BLaER1 (cell line): Measurements from ENCODE around the gene MAG.

Experiments
- H3K27ac ChIP-seq: shearing (Covaris generic); formaldehyde crosslinking; 2 replicates; pipeline ENCODE4 v1.8.1; 2022
- H3K27me3 ChIP-seq: shearing (Covaris generic); formaldehyde crosslinking; 2 replicates; pipeline ENCODE4 v1.8.1; 2022
- H3K36me3 ChIP-seq: shearing (Covaris generic); formaldehyde crosslinking; 2 replicates; pipeline ENCODE4 v1.8.1; 2022
- H3K4me1 ChIP-seq: shearing (Covaris generic); formaldehyde crosslinking; 2 replicates; pipeline ENCODE4 v1.8.1; 2022
- H3K4me2 ChIP-seq: shearing (Covaris generic); formaldehyde crosslinking; 2 replicates; pipeline ENCODE4 v1.8.1; 2022
- H3K4me3 ChIP-seq: shearing (Covaris generic); formaldehyde crosslinking; 2 replicates; pipeline ENCODE4 v1.8.1; 2022
- H3K9ac ChIP-seq: shearing (Covaris generic); formaldehyde crosslinking; 2 replicates; pipeline ENCODE4 v1.8.1; 2022
- H3K9me3 ChIP-seq: shearing (Covaris generic); formaldehyde crosslinking; 2 replicates; pipeline ENCODE4 v1.8.1; 2022
- H4K20me1 ChIP-seq: shearing (Covaris generic); formaldehyde crosslinking; 2 replicates; pipeline ENCODE4 v1.8.1; 2022
- Cebpa-rat ChIP-seq: shearing (Covaris generic); IDR thresholded peaks from 2 replicates; pipeline ENCODE4 v1.8.1; 2022

The MAG gene

DNA sequence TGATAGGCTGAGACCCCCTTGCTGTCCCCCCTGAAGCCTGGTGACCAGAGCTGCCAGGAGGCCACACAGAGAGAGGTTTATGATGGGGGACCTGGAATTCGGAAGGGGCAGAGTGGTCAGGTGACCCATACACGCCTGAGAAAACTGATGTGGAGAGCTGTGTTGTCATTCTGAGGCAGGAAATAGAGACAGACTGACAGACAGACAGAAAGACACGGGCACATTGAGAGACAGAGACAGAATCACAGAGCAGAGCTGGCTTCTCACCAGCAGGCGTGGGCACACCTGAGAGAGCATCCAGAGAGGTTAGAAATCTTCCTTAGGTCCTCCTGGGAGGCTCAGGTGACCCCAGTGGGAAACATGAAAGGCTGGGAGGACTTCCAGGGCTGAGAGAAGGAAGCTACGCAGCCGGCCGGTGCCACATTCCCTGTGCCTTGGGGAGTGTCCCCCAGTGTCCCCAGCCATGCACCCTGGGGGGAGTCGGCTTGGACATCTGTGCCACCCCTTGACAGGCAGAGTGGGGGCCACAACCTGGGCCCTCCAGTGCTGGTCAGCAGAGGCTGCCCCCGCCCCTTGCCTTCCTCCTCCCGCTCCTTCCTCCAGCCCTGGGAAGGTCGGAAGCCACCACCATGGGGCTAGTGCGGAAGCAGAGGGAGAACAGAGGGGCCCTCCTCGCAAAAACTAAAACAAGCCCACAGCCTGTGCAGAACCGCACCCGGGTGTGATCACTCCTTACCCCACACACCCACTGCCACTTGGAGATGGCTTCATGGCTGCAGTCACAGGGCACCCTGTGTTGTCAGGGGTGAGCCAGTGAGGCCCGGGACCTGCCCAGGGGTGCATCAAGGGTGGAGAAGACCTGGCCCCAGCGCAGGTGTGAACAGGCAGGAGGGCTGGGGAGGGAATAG, 57.9 kb downstream of the MAG start:
- Histone ChIP-seq H3K27ac (peak overlapping the region; percentile 88), H3K4me2 (peak overlapping the region; percentile 93), H3K4me1 (peaks cover 90% of the 10 kb centered on the region), H4K20me1 (peaks cover 7% of the 10 kb centered on the region; the same call in 1 of the 2 replicates), H3K36me3 (peaks cover 24% of the 10 kb centered on the region), H3K9ac (peak overlapping the region; percentile 76), H3K27me3 (no peaks in the 10 kb centered on the region), H3K4me3 (no peak overlapping the region; the same call in none of the 2 replicates), H3K9me3 (no peaks in the 10 kb centered on the region)
- no peak for TF ChIP-seq Cebpa-rat

DNA sequence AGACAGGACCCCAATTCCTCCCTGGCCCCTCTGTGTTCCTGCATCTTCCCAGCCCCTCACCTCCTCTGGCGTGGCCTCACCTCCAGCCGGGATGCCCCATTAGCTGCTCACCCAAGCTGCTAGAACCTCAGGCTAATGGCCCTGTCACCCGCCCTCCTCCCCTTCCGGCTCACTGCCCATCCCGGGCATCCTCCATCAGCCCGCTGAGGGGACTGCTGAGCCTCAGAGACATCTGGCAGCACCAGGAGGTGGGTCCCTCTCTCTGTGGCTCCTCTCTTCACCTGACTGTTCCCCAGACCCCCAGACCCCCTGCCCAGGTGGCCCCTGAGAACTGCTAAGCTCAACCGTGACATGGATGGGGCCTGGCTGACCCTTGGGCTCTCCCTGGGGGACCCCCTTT, 58.6 kb downstream of the MAG start:
- peak overlapping the region; percentile 88 for H3K27ac ChIP-seq
- TF ChIP-seq Cebpa-rat = no peak
- peaks cover 6% of the 10 kb centered on the region; the same call in 1 of the 2 replicates for H4K20me1 ChIP-seq
- no peaks in the 10 kb centered on the region for H3K9me3 ChIP-seq
- H3K4me1 ChIP-seq = peaks cover 90% of the 10 kb centered on the region
- H3K27me3 ChIP-seq = no peaks in the 10 kb centered on the region
- peak overlapping the region; percentile 76 for H3K9ac ChIP-seq
- H3K36me3 ChIP-seq = peaks cover 17% of the 10 kb centered on the region
- peak overlapping the region; percentile 60 for H3K4me3 ChIP-seq
- H3K4me2 ChIP-seq = peak overlapping the region; percentile 93

DNA sequence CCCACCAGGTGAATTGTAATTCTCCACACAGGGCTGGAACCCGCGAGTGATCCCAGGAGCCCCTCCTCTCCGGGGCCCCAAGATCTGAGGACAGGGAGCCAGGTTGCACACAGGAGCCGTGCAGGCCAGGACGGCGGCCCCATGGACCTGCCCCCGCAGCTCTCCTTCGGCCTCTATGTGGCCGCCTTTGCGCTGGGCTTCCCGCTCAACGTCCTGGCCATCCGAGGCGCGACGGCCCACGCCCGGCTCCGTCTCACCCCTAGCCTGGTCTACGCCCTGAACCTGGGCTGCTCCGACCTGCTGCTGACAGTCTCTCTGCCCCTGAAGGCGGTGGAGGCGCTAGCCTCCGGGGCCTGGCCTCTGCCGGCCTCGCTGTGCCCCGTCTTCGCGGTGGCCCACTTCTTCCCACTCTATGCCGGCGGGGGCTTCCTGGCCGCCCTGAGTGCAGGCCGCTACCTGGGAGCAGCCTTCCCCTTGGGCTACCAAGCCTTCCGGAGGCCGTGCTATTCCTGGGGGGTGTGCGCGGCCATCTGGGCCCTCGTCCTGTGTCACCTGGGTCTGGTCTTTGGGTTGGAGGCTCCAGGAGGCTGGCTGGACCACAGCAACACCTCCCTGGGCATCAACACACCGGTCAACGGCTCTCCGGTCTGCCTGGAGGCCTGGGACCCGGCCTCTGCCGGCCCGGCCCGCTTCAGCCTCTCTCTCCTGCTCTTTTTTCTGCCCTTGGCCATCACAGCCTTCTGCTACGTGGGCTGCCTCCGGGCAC, 59.6 kb downstream of the MAG start:
- Histone ChIP-seq H3K9ac (peak overlapping the region; percentile 76), H3K27ac (peak overlapping the region; percentile 88), H3K4me2 (peak overlapping the region; percentile 93), H3K36me3 (peaks cover 8% of the 10 kb centered on the region; the same call in 1 of the 2 replicates), H3K4me3 (peak overlapping the region; percentile 60), H3K27me3 (no peaks in the 10 kb centered on the region), H3K9me3 (no peaks in the 10 kb centered on the region), H4K20me1 (no peaks in the 10 kb centered on the region), H3K4me1 (peaks cover 89% of the 10 kb centered on the region)
- no peak for TF ChIP-seq Cebpa-rat

DNA sequence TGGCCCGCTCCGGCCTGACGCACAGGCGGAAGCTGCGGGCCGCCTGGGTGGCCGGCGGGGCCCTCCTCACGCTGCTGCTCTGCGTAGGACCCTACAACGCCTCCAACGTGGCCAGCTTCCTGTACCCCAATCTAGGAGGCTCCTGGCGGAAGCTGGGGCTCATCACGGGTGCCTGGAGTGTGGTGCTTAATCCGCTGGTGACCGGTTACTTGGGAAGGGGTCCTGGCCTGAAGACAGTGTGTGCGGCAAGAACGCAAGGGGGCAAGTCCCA, 60.2 kb downstream of the MAG start:
- Histone ChIP-seq H3K4me3 (peak overlapping the region; percentile 60), H3K36me3 (peaks cover 8% of the 10 kb centered on the region; the same call in 1 of the 2 replicates), H3K4me1 (peaks cover 84% of the 10 kb centered on the region), H3K27me3 (no peaks in the 10 kb centered on the region), H3K27ac (peak overlapping the region; percentile 88), H3K9ac (peak overlapping the region; percentile 76), H3K4me2 (peak overlapping the region; percentile 93), H4K20me1 (no peaks in the 10 kb centered on the region), H3K9me3 (no peaks in the 10 kb centered on the region)
- no peak for TF ChIP-seq Cebpa-rat

DNA sequence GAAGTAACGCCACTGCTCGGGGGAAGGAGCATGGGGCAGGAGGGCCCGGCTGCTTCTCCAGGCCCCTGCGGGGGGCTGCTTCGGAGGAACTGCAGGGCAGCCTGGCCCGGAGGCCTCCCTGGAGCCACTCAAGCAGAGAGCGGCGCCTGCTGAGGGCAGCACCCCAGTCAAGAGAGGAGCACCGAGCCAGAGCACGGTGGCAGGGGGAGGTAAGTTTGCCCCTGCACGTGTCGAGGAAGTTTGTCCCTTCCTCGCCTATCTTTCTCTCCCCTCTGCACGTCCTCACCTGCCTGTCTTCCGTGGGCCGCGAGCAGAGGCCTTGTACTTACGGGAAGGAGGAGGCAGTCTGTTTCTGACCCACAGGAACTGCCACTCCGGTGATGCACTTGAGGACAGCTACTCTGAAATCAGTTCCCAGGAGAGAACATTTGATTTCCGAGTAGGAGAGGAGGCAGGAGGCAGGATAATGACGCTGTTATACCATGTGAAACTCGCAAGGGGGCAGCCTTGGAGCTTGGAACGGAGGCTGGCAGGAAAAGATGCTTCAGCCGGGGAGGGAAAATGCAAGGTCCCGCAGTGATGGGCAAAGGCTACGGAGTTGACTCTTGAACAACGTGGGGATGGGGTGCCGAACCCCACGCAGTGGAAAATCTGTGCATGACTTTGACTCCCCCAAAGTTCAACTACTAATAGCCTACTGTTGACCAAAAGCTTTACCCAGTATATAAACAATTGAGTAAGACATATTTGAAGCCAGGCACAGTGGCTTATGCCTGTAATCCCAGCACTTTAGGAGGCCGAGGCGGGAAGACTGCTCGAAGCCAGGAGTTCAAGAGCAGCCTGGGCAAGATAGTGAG, 60.7 kb downstream of the MAG start:
- Histone ChIP-seq H3K27me3 (no peaks in the 10 kb centered on the region), H3K4me2 (peak overlapping the region; percentile 93), H4K20me1 (no peaks in the 10 kb centered on the region), H3K4me3 (peak overlapping the region; percentile 60), H3K4me1 (peaks cover 81% of the 10 kb centered on the region), H3K9ac (peak overlapping the region; percentile 76), H3K36me3 (peaks cover 8% of the 10 kb centered on the region; the same call in 1 of the 2 replicates), H3K27ac (peak overlapping the region; percentile 88), H3K9me3 (no peaks in the 10 kb centered on the region)
- TF ChIP-seq Cebpa-rat = no peak

DNA sequence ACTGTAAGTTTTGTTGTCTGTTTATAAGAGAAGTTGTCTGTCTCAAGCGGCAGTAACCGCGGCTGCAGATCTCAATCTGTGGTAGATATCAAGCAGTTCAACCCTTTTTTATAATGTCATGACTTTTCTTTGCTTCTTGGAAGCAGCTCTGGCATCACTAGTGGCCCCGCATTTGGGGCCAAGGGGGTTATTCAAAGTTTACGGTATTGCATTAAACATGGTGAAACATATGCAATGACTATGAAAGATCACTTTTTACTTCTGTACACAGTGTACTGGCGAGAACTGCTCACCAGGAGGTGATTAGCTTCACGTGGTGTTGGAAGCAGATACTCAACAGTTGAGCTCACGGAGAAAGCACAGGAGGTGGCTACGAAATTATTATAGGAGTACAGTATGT, 61.7 kb downstream of the MAG start:
- no peaks in the 10 kb centered on the region for H3K36me3 ChIP-seq
- H4K20me1 ChIP-seq = no peaks in the 10 kb centered on the region
- H3K27me3 ChIP-seq = no peaks in the 10 kb centered on the region
- no peak overlapping the region for H3K27ac ChIP-seq
- peak overlapping the region; percentile 93 for H3K4me2 ChIP-seq
- no peak for TF ChIP-seq Cebpa-rat
- H3K4me3 ChIP-seq = no peak overlapping the region
- peaks cover 80% of the 10 kb centered on the region for H3K4me1 ChIP-seq
- H3K9ac ChIP-seq = no peak overlapping the region
- H3K9me3 ChIP-seq = no peaks in the 10 kb centered on the region

DNA sequence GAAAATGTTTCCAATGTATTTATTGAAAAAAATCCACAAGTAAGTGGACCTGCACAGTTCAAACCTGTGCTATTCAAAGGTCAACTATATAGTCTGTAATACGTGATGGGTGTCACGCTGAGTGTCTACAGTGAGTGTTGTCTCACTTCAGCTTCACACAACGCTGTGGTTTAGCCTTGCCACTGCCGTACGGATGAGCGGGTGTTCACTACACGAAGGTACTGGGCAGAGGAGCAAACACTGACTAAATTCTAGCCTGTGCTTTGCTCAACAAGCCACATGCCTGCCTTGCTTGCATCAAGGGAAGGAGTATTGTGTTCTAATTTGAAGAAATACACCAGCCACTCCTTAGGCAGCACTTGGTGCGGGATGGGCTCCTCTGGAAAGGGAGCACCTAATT, 62.9 kb downstream of the MAG start:
- H4K20me1 ChIP-seq = no peaks in the 10 kb centered on the region
- TF ChIP-seq Cebpa-rat = no peak

DNA sequence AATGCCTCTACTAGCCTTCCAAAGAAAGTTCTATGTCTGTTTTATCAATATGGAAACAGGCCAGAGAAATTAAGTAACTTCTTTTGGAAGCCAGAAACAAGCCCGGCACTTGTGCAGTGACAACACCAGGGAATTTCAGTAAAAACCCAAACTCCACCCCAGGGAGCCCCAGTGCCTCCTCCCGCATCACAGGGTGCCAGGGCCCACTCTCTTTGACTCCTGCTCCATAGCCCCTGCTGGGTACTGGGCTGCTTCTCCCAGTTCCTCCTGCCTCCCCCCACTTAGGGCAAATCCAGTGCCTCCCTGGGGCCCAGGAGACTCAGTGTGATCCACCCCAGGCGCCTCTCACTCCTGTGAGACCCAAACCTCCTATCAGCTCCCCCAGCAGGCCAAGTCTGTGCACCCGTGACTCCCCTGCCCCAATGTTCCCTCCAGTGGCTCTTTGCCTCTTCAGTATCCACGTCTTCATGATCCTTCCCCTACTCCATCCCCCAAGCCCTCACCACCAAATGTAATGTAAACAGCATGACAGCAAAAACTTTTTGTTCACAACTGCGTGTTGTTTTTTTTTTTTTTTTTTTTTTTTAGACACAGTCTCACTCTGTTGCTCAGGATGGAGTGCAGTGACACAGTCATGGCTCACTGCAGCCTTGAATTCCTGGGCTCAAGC, 64.0 kb downstream of the MAG start:
- Histone ChIP-seq H3K4me2 (peak overlapping the region; percentile 42; the same call in 1 of the 2 replicates), H3K4me1 (peaks cover 59% of the 10 kb centered on the region), H3K27ac (no peak overlapping the region)

More for the DNA sequence above, 62.9 kb downstream of the MAG start:
- H3K27me3 ChIP-seq = no peaks in the 10 kb centered on the region
- no peaks in the 10 kb centered on the region for H3K9me3 ChIP-seq
- H3K9ac ChIP-seq = no peak overlapping the region
- no peak overlapping the region for H3K4me3 ChIP-seq
- H3K36me3 ChIP-seq = no peaks in the 10 kb centered on the region
- no peak overlapping the region for H3K4me2 ChIP-seq
- H3K4me1 ChIP-seq = peaks cover 67% of the 10 kb centered on the region
- no peak overlapping the region for H3K27ac ChIP-seq

More for the DNA sequence above, 64.0 kb downstream of the MAG start:
- H3K27me3 ChIP-seq = no peaks in the 10 kb centered on the region
- TF ChIP-seq Cebpa-rat = no peak
- no peaks in the 10 kb centered on the region for H4K20me1 ChIP-seq
- H3K36me3 ChIP-seq = no peaks in the 10 kb centered on the region
- no peak overlapping the region for H3K4me3 ChIP-seq
- H3K9ac ChIP-seq = no peak overlapping the region
- H3K9me3 ChIP-seq = no peaks in the 10 kb centered on the region
